ENCODE data around the gene MSANTD1.

Gene MSANTD1

DNA sequence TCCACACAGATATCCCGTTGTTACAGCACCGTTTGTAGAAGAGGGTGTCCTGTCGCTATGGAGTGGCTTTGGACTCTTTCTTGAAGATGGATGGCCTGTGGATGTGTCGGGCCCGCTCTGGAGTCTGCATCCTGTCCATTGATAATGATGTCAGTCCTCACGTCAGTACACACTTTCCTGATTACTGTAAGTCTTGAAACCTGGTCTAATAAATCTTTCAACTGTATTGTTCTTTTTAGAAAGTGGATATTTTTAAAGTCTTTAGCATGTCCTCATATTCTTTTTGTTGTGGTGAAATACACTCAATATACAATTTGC is 14.9 kb downstream of the MSANTD1 start:
- DNase-seq (ENCODE audit: low spot score), result no peak

DNA sequence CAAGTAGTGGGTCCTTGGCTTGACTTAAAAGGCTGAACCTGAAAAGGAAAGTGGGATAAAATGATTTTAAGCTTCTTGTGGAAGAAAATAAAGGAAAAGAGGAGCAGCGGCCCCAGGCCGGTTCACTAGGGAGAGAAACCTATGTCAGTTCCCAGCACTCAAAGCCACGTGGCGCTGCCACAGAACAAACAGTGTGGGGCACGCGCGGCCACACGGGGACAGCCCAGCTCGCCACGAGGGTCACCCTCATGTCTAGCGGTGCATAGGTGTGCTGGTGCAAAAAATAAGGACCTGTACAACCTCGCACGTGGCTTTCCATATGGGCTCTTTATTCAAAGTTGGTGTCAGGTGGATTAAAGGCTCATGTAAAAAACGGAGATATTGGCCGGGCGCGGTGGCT is 17.1 kb downstream of the MSANTD1 start:
- DNase-seq (ENCODE audit: low spot score), result no peak

DNA sequence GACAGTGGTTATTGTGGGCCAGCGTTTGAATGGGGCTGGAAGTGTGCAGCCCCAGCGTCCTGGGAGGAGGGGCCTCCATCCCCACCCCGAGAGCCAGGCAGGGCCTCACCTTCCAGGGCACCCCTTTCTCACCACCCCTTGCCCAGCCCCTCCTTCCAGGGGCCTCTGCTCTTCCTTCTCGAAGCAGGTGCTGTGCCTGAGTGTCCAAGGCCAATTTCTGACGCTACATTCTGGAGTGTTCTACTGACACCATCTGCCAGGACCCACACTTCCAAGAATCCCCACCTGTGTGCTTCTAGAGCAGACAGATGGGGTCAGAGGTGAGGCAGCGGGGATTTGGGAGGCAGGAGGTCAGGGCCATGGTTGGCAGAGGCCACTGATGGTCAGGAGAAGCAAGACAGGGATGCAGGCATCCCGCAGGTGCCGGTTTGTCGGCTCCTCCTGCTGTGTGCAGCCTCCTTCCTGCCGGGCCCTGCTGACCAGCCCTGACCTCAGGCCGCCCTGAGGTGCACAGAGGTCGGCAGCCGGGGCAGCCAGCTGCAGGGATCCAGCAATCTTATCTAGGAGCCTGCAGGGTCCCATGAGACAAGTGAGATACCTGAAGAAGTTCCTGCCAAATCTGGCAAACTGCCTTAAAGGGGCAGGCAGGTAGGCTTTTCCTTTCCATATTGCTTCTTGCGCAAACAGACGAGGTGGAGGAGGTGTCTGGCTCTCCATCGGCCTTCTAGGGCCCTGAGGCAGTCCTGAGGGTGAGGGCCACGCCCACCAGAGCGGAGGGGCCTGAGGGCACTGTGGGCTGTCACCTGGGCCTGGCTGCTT is 18.8 kb downstream of the MSANTD1 start:
- no peak for DNase-seq (ENCODE audit: low spot score)

DNA sequence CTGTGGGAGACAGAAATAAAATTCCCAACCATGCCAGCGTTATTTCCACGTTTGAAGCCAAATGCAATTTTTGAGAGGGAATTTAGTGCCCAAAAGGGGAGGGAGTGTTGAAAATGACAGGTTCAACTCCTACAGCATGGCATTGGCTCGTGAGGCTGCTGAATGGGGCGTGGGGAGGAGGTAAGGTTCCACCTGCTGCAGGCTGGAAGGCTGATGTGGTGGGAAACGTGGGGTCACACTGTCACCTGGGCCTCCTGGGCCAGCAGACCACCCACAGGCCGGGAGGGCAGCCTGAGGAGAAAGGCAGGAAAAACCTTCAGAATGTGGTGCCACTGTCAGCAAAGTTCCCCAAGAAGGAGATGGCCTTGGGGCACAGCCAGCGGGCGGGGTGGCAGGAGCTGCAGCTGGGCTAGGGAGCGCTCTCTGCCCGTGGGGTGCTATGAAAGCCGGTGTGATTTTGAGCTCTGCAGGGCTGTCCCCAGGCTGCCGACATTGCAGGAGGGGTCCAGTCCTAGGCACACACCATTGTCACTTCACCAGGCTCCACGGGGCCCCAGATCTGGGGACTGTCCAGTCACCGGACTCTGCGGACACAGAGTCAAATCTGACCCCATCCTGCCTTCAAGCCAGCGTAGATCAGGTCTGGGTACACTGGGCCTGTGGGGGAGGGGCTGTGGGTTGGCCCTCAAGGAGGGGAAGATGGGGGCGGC is 19.6 kb downstream of the MSANTD1 start:
- DNase-seq (ENCODE audit: low spot score), result no peak

DNA sequence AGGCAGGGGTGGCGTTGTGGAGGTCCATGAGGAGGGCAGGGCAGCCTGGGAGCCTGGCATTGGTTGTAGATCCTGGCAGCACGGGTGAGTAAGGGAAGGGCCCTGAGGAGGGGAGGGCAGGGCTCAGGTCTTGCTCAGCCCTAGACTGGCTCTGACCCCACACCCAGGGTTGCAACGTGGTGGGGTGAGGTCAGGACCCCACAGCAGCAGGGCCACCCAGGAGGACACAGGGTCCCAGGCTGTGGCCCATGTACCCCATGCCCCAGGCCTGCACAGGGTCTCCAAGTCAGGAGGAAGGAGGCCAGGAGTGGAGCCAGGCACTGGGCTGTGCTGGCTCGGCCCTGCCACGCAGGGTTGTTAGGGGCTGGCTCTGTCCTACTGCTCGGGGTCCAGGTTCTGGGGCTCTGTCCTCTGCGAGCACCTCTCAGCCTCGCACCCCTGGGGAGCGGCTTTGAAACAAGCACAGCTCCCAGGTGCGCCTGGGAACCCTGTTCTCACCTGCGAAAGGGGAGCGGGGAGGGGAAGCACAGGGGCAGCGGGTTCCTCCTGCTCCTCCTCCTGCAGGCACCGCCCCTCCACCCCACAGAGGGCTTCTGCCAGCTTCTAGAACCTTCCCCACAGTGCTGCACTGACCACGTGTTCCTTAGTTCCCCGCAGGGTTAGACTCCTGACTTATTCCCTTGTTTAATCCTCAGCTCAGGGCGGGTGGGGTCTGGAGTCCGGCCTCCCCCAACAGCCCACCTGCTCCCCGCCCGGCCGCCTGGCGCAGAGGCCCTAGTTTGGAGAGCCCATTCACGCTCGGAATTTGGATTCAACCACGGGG is 20.4 kb downstream of the MSANTD1 start:
- DNase-seq (ENCODE audit: low spot score), result no peak

DNA sequence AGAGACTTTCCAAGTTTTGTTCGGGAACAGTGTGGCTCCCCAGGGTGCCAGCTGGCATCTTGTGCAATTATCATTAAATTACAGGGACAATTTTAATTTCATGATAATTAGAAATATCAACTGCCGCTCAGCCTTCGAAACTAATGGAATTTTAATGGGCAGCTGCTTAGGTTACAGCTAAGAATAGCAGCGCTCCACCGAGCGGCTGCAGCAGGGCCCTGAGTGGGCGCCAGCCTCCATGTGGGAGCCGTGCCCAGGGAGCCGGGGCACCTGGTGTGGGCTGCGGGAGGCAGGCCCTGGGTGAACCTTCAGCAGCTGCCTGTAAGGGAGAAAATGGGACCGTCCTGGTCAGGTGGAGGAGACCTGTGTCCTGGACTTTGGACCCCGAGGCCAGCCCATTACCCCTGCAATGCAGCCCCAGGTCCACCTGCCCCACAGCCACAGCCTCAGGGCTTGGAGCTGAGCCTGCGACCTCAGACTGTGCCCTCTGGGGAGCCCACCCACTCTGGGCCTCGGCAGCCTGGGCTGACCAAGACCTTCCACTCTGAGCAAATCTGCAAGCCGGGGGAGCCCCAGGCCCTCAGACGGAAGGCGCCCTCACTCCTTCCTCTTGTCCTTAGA is 21.1 kb downstream of the MSANTD1 start:
- DNase-seq (ENCODE audit: low spot score), result no peak

DNA sequence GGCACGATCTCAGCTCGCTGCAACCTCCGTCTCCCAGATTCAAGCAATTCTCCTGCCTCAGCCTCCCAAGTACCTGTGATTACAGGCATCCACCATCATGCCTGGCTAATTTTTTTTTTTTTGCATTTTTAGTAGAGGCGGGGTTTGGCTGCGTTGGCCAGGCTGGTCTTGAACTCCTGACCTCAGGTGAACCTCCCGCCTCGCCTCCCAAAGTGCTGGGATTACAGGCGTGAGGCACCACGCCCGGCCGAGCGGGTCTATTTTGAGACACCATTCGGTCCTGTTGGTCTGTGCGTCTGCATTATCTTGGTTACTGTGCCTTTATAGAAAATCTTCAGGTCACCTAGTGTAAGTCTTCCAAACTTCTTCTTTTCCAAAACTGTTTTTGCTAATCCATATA is 22.2 kb downstream of the MSANTD1 start:
- DNase-seq (ENCODE audit: low spot score), result no peak

DNA sequence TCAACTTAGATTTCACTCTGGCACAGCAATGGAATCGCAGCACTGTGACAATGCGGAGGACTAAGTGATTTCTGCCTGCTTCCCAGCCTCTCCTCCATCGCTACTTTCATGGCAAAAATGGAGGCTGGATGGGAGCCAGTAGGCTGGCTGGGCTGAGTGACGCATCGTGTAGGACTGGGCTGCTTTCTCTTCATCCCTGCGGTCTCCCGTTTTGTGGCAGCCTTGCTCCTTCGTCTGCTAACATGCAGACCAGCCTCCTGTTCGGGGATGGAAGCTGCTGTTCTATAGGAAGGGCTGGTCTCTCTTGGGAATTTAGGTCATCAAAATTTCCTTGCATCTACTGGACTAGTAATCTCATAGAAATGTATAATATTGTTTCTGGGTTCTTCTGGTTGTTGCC is 28.0 kb downstream of the MSANTD1 start:
- DNase-seq (ENCODE audit: low spot score), result no peak

DNA sequence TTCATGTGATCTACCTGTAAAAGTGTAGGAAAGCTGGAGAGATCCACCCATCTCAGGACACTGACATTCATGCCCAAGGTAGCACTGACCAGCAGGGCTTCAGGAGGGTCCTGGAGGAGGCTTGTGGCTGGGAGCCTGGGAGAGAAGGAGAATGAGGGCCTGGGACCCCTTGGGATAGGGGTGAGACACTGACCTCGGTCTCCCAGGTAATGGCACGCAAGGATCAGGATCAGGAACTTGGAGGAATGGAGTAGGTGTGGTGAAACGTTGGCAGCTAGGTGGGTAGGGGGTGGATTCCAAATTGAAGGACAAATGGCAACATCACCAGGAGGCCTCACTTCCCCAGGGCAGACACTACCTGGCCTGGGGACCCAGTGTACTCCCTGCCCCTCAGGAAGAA is 31.5 kb downstream of the MSANTD1 start:
- DNase-seq (ENCODE audit: low spot score), result no peak

DNA sequence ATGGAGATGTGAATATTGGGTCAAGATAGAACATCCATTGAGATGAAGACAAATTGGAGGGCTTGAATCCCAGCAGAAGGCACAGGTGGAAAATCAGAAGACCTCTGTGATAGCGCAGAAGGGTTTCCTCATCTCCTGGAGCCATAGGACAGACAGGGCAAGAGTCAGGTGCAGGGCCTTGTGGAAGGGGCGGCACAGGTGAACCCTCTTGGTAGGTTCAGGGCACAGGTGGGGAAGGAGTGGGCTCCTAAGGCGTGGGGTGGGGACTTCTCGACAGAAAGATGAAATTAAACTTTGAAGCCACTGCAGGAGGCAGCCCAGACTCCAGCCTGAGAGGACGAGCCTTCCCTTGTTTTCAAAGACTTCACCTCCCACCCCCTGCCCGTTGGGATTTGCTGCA is 34.5 kb downstream of the MSANTD1 start:
- no peak for DNase-seq (ENCODE audit: low spot score)

DNA sequence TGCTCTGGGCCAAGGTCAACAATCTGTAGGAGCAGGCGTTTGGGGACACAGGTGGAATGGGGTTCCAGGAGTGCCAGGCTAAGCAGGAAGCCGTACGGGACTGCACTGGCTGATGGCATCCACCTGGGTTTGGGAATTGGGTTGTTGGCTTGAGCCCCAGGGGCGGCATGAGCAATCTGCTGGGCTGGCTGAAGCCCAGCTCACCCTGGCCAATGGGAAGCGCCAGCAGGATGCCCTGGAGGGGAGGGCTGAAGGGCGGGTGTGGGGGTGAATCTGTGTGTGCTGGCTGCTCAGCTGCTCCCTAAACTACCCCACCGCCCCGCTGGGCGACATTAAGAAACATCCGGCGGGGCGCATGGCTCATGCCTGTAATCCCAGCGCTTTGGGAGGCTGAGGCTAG is 35.0 kb downstream of the MSANTD1 start:
- no peak for DNase-seq (ENCODE audit: low spot score)

DNA sequence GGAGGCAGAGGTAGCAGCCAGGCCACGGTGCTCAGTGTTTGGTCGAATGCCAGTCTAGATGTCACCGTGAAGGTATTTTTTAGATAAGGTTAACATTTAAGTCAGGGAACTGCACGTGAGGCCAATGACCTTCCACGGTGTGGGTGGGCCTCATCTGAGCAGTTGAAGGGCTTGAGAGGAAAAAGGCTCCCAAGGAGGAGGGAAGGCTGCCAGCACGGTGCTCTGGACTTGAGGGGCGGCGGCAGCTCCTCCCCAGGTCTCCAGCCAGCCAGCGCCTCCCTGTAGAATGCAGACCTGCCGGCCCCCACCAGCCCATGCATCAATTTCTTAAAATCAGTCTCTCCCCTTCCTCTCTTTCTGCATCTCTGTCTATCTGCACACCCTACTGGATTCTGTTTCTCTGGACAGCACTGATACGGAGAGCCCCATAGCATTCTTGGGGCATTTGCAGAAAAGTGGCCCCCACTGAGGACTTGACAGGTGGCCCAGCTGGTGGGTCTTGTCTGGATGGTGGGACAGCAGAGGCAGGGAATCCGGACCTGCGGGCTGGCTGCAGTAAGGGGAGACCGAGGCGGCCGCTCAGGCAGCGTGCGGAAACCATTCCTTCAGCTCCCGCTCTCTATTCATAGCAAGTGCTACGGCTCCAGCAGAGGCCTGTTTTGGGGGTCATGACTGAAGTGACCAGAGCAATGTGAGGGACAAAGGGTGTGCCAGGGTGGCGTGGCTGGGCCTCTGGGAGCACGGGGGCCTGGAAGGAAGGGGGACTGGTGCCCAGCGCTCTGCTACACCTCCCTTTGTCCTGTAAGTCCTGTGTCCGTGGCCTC is 36.0 kb downstream of the MSANTD1 start:
- no peak for DNase-seq (ENCODE audit: low spot score)

DNA sequence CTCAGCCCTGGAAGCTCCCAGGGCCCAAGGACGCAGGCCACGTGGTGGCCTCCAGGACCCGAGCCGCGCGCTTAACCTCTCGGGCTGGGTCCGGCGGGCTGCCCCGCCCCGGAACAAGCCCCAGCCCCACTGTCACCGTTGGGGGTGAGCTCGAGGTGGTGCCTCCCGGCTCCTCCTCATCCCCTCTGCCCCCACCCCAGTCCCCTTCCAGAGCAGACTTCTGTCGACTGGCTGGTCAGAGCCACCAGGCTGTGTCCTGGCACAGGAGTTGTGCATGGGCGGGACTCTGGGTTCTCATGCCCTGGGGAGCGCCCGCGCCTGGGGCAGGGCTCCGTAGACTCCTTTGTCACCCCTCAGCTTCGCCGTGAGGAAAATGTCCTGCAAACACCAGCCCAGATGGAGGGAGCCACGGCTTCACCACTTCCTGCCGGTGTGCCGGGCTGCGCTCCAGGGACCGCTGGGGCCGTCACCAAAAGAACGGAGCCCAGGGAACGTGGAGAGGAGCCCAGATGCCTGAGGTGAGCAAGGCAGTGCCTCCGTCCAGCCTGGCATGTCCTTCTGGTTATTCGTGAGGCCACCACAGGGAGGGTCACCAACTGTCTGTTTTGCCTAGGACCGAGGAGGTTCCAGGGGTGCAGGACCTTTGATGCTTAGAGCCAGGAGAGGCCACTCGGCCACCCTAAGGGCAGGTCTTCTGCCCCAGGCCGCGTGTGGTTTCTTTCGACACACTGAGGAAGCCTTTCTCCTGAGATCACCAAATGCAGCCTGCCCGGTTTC is 36.8 kb downstream of the MSANTD1 start:
- no peak for DNase-seq (ENCODE audit: low spot score)

DNA sequence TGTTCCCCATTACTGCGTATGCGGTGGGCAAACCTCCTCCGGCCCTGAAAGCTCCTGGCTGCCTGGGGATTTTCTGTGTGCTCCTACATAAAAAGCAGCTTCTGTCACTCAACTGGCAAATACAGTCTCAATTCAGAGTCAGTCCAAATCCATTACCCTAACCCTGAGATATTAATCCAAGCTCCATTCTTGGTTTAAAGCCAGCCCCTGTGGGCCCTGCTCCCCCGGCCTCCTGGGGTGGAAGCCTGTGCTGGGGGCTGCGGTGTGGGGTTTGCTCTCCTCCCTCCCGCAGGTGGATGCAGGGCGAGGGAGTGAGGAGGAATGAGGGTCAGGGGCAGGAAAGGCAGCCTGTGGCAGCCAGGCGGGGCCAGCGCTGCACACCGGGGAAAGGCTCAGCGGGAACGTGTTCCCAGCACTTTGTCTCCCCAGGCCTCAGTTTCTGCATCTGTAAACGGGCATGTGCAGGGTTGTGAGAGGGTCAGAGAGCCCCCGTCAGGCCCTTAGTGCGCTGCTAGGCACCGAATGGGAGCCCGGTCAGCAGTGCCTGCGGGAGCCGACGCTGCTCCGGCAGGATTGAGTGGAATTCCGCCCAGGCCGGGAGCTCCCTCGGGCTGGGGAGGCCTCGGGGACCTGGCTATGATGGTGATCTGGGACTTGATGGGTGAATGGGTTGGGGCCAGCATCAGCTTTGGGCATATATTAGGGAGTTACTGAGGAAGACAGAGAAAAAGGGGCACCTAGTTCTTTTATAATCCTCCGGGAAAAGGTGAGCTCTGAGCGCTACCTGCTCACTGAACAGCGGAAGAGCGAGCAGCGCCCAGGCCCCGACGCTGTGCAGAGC is 37.6 kb downstream of the MSANTD1 start:
- no peak for DNase-seq (ENCODE audit: low spot score)

DNA sequence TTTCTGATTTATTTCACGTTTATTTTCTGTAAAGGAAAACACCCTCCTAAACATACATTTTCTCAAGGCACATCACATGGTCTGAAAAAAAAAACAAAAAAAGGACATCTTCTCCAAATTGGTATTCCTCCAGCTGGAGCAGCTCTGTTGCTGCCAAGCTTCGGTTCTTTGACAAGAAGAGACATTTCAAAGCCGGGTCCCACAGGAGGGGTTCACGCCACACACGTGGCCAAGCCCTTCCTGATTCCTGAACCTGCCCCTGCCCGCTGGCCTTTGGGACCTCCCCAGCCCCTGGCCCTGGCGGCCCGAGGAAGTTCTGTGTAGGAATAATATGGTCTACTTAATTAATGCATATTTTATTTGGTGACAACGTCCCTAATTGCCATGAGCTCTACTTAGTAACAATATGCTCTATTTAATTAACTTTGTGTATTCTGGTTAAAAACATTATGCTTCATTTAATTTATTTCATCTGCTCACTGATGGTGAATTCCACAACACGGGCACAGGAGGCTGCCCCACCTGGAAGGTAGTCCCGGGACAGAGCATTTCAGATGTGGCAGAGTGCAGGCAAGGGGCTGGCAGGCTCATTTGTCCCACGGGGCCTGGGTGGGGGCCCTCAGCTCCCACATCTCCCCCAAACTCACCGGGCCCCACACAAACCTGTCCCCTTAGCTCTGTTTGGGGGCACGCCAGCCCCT is 38.5 kb downstream of the MSANTD1 start:
- no peak for DNase-seq (ENCODE audit: low spot score)

DNA sequence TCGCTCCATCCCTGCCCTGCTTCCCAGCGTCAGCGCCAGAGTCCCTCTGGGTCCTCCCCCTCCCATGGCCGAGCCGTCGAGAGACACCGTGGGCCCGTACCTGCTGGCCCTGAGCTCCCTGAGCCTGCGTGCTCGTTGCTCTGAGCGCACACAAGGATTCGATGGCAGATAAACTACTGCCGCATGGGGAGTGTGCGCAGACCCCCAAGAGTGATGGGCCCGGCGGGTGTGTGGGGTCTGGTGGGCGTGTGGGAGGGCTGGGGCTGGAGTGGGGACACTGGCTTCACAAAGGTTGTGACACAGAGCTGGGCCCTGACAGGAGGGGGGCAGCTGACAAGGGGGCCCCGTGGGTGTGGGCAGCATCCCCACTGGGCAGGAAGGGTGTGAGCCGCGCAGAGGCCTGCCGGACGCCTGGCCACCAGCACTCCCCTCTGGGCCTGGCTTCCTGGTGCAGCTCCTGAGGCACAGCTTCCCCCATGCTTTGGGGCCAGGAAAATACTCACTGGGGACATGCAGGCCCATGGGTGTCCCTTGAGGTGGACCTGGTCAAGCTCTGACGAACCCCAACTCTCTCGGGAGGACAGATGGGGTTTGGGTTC is 39.1 kb downstream of the MSANTD1 start:
- DNase-seq (ENCODE audit: low spot score), result no peak

DNA sequence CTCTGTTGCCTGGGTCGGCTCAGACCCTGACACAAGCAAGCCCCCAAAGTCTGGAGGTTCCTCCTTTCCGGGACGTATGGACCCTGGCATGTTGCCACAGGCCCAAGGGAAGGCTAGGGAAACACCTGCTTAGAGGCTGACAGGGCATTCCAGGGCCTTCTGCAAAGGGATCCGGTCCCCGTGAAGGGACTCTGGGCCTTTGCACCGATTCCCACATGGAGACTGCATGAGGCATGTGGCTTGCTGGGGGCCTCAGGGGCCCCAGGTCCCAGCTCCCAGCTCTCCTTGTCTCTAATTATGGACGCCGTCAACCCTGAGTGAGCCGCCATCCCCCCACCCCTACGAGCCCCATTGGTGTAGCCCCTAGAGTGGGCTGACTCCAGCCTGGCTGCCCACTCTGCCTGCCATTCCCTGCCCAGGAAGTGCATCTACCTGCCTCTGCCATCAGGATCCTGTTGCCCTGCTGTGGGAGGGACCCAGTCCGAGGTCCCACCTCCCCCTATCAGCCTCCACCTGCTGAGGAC is 39.7 kb downstream of the MSANTD1 start:
- DNase-seq (ENCODE audit: low spot score), result no peak

DNA sequence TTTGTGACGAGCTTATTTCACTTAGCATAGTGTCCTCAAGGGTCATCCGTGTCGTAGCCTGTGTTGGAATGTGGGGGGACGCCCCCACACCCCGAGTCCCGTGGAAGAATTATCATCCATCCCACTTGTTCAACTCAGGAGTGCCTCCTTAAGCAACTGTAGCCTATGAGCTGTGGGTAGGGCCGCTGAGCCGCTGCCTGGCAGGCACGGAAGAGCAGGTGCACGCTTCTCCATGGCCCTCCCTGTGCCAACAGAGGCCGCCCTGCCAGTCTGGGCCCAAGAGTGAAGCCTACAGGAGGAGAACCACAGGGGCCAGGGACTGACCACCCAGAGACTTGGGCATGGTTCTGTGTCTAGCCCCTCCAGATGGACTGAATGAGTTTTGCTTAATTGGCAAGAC is 41.5 kb downstream of the MSANTD1 start:
- no peak for DNase-seq (ENCODE audit: low spot score)

DNA sequence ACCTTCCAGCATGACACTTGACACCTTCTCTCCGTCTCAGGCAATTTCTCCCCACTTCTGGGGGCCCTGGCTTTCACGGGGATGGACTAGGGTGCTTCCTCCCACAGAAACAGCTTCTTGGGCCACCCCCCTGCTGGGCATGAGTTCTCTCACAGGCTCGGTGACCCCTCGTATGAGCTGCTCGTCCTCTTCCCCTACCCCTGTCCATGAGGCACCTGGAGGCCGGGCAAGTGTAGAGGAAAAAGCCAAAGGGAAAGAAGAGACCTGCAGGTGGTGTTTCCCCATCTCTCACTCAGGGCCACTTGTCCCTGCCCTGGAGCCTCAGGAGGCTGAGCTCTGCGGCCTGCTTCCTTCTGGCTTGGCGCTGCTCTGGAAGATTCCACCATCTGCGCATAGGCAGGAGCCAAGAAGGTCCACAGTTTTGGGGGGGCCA is 41.9 kb downstream of the MSANTD1 start:
- DNase-seq (ENCODE audit: low spot score), result no peak
